HG02642 (cell line): ENCODE measurements around the gene PSG11.
"Not testable (repeated sequence)": the region's sequence is repeated elsewhere in the genome, so short reads cannot be mapped to it uniquely, and the experiment has no call there.

ENCODE experiments used
- ATAC-seq: cut with Tn5 transposase; IDR thresholded peaks from one replicate; pipeline ENCODE4 v1.9.1; 2021; ENCODE audit warnings: mild to moderate bottlenecking; ENCODE audit not compliant: unreplicated experiment, poor library complexity

Gene PSG11

GRCh38 chr19:43026369-43026768, at the start of gene PSG11:
PSG11 (minus strand) TSS chr19:43026469; CDS start chr19:43026372, 97 bp downstream.
- ATAC-seq: not testable (repeated sequence)

DNA sequence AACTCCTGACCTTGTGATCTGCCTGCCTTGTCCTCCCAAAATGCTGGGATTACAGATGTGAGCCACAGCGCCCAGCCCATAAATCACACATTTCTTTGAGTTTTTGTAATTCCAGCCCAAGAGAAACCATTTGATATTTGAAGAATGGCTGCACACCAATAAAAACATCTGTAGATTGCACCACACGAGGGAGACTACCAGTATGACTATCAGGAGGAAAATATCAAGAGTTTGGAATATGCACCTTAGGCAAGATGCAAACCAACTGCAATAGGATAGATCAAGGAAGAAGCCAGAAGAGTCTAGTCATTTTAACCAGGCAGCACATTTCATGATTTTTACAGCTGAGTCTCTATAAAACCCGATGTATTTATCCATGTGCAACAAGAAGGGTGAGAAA, 36.1 kb upstream of the PSG11 start:
- ATAC-seq: not testable (repeated sequence)

DNA sequence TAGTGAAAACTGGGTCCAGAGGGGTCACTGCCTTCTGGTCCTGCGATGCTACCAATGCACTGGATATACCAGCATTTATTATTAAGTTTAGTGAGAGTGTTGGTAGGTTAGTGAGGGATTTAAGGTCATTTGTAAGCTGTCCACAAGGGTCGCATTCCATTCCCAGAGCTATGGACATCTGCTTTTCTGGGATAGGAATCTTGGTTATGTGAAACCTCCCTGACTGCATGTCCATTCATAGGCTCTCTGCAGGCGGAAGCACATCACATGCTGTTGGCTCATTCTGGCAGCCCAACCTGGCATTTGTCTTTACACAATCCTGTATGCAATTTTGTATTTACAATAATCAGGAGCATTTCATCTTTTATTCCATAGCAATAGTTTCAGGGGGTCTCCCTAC, 35.1 kb upstream of the PSG11 start:
- ATAC-seq: not testable (repeated sequence)

- not testable (repeated sequence) for ATAC-seq
These were observed 34.0 kb upstream of the PSG11 start for GRCh38 chr19:43060254-43060653.

GRCh38 chr19:43059482-43059881, 33.2 kb upstream of the PSG11 start:
- not testable (repeated sequence) for ATAC-seq

GRCh38 chr19:43058440-43058839, 32.2 kb upstream of the PSG11 start:
- ATAC-seq: not testable (repeated sequence)

DNA sequence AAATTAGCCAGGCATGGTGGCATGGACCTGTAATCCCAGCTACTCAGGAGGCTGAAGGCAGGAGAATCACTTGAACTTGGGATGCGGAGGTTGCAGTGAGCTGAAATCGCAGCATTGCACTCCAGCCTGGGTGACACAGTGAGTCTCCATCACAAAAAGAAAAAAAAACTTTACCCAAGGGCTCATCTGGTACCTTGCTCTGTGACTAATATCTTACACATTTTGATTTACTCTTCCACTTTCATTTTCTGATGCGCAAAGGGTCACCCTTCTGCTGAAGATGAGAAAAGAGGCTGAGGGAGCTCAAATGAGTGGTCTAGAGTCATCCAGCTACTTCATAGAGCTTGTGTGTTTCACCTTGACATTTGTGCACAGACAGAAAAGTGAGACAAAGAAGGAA, 21.7 kb upstream of the PSG11 start:
- ATAC-seq: not testable (repeated sequence)

- not testable (repeated sequence) for ATAC-seq
These were observed 20.3 kb upstream of the PSG11 start for GRCh38 chr19:43046578-43046977.

- ATAC-seq: not testable (repeated sequence)
These were observed 17.4 kb upstream of the PSG11 start for GRCh38 chr19:43043492-43044180.

DNA sequence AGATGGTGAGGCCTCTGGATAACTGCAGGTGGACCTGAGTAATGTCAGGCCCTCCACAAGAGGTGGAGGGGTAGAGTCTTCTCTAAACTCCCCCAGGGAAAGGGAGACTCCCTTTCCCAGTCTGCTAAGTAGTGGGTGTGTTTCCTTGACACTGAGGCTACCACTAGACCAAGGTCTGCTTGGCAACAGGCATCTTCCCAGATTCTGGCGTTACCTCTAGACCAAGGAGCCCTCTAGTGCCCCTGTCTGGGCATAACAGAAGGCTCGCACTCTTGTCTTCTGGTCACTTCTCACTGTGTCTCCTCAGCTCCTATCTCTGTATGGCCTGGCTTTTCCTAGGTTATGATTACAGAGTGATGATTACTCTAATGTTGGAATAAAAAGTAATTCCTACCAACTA, 5.4 kb upstream of the PSG11 start:
- ATAC-seq: not testable (repeated sequence)

GRCh38 chr19:43028866-43029265, 2.6 kb upstream of the PSG11 start:
- ATAC-seq: no peak

- not testable (repeated sequence) for ATAC-seq
These were observed 1.7 kb upstream of the PSG11 start for GRCh38 chr19:43027985-43028384.

- not testable (repeated sequence) for ATAC-seq
These were observed 792 bp upstream of the PSG11 start for GRCh38 chr19:43027061-43027460.

DNA sequence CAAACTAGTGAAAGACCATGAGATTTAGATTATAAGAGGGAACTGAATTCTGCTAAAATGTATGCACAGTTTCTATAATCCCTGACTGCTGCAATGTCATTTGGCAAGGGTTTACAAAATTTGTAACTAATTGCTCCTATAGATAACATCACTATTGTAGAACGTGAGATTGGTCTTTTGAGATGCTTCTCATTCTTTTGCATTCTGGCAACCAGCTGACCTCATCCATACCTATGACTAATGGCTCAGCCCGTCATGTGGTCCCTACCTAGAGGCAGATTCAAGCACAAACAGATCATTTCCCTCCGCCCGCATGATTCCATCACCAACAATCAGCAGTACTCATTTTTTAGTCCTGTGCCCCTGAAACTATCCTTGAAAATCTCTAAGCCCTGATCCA, 4.2 kb downstream of the PSG11 start:
- not testable (repeated sequence) for ATAC-seq

DNA sequence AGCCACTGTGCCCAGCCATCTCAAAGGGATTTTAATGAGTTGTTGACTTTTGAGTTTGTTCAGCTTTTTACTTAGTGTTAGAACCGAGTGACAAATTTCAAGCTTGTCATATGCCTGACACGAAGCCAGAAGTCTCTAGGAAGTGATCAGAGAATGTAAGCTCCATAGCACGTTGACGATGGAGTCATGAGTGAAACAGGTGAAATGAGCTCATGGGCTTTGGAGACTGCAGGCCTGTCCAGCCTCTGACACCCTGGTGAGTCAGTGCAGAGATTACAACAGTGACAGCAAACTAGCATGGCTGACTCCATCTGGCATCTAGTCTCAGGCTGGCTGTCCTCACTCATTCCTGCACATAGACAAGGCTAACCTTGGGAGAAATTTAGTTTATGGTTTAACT, 4.6 kb downstream of the PSG11 start:
- ATAC-seq: not testable (repeated sequence)

GRCh38 chr19:43019588-43019987, 6.7 kb downstream of the PSG11 start:
- ATAC-seq: not testable (repeated sequence)

DNA sequence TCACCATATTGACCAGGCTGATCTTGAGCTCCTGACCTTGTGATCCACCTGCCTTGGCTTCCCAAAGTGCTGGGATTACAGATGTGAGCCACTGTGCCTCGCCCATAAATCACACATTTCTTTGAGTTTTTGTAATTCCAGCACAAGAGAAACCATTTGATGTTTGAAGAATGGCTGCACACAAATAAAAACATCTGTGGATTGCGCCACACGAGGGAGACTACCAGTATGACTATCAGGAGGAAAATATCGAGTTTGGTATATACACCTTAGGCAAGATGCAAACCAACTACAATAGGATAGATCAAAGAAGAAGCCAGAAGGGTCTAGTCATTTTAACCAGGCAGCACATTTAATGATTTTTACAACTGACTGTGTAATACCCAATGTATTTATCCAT, 20.4 kb downstream of the PSG11 start:
- not testable (repeated sequence) for ATAC-seq

- not testable (repeated sequence) for ATAC-seq
These were observed 21.4 kb downstream of the PSG11 start for GRCh38 chr19:43004846-43005245.

DNA sequence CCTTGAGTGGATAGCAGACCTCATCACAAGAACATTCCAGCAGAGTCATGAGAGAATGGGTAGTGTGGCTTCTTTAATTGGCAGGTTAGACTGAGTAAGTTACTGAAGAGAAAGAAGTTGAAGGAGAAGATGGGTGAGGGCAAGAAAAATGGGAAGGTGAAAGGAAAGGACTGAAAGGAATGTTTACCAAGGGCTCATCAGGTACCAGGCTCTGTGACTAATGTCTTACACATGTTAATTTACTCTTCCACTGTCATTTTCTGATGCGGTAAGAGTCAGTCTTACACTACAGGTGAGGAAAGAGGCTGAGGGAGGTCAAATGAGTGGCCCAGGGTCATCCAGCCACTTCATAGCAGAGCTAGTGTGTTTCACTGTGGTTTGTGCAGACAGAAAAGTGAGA, 22.6 kb downstream of the PSG11 start:
- not testable (repeated sequence) for ATAC-seq

DNA sequence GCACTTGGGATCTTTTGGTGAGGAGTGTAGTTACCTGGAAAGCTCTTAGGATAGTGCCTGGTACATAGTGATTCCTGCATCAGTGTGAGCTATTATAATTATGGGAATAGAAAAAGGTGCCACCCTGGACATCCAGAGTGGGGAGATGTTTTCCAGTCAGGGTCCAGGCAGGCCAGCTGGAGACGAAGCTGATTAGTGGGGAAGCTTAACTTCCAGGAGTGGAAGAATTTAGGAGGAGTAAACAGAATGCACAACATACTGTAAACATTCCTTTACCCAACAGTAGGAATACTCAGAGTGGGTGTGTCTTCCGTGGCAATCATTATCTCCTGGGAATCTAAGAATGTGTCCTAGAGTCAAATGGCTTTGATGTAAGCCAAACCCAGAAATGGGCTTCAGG, 23.3 kb downstream of the PSG11 start:
- not testable (repeated sequence) for ATAC-seq

DNA sequence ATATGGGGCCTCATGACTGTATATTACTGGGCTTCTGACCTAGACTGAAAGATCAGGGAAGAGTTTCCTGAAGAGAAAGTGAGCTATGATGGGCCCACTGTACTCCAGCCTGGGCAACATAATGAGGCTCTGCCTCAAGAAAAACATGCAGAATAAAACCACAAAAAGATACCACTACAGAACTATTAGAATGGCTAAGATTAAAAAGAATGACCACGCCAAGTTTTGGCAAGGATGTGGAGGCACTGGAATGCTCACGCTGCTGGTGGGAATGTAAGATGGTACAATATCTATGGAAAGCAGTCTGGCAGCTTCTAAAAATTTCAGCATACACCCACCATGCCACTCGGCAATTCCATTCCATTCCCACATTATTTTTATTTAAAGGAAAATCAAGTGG, 30.1 kb downstream of the PSG11 start:
- ATAC-seq: not testable (repeated sequence)

DNA sequence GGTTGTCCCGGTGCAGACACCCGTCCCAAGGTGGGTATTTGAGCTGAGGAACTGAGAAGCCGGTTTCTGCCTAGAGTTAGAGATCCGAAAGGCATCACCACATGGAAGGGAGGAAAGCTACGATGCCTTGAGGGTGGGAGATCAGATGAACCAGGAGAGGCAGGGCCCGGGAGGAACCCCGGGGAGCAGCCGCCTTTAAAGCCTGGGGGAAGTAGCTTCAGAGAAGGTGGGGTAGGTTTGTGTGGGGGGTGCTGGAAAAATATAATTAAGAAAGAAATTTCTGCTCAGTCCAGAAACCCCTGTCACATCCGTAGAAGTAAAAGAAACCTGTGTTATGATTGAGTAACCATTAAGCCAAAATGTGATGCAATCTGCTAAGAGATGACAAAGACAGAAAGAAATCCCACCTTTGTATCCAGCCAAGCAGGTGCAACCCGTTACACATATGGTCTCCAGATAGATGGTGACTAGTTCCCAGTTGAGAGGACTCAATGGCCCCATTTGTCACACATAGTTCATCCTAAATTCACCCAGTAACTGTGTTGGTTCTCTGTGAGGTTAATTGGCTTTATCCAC, 34.2 kb downstream of the PSG11 start:
- not testable (repeated sequence) for ATAC-seq
